ENCODE data around the gene CCDC136. TPM values are rescaled to one million over a fixed set of nuclear protein-coding genes. Genes with fewer than 3 reads are reported as not detected.

CCDC136 gene
- polyA plus RNA-seq, 4 donors = 0.22 to 4.5 (median 1.5) TPM

- Histone ChIP-seq H3K27me3 (ENCODE audit: control insufficient read depth in 3 of 3, insufficient read depth in 3 of 3, low read length in 3 of 3) (peaks cover 0 to 40% (median 9%) of the 10 kb centered on the region in 3 donors), H3K27ac (ENCODE audit: low read depth in 1 of 3, low read length in 2 of 3) (peak overlapping the region in 1 of 3 donors; percentile 80), H3K9me3 (ENCODE audit: control insufficient read depth in 2 of 2, insufficient read depth in 1 of 2, low read depth in 1 of 2, low read length in 1 of 2) (no peaks in the 10 kb centered on the region), H3K4me3 (ENCODE audit: low read depth in 1 of 3, low read length in 3 of 3) (no peak overlapping the region), H3K36me3 (ENCODE audit: control insufficient read depth in 3 of 3, insufficient read depth in 2 of 3, low read depth in 1 of 3, low read length in 3 of 3) (peaks cover 0 to 41% (median 0%) of the 10 kb centered on the region in 3 donors), H3K4me1 (ENCODE audit: control insufficient read depth in 3 of 3, insufficient read depth in 2 of 3, low read depth in 1 of 3, low read length in 2 of 3) (peaks cover 0 to 42% (median 0%) of the 10 kb centered on the region in 3 donors)
- 38 to 46% (median 43%) methylated on average over 3 to 4 of the region's 4 CpGs for WGBS, 3 donors
- FAIRE-seq = no peak
- no peak for DNase-seq
These were observed 42.2 kb downstream of the CCDC136 start for GRCh38 chr7:128833946-128834325.

GRCh38 chr7:128835231-128835751 lies 43.5 kb downstream of the CCDC136 start:
- Histone ChIP-seq H3K9me3 (ENCODE audit: control insufficient read depth in 2 of 2, insufficient read depth in 1 of 2, low read depth in 1 of 2, low read length in 1 of 2) (no peaks in the 10 kb centered on the region), H3K36me3 (ENCODE audit: control insufficient read depth in 3 of 3, insufficient read depth in 2 of 3, low read depth in 1 of 3, low read length in 3 of 3) (peaks cover 0 to 54% (median 0%) of the 10 kb centered on the region in 3 donors), H3K4me1 (ENCODE audit: control insufficient read depth in 3 of 3, insufficient read depth in 2 of 3, low read depth in 1 of 3, low read length in 2 of 3) (peaks cover 0 to 33% (median 0%) of the 10 kb centered on the region in 3 donors), H3K4me3 (ENCODE audit: low read depth in 1 of 3, low read length in 3 of 3) (no peak overlapping the region), H3K27me3 (ENCODE audit: control insufficient read depth in 3 of 3, insufficient read depth in 3 of 3, low read length in 3 of 3) (peaks cover 0 to 32% (median 7%) of the 10 kb centered on the region in 3 donors), H3K27ac (ENCODE audit: low read depth in 1 of 3, low read length in 2 of 3) (no peak overlapping the region)
- DNase-seq = no peak
- FAIRE-seq = no peak
- WGBS, 3 donors = 79 to 86% (median 86%) methylated on average over 16 of the region's 16 CpGs

GRCh38 chr7:128835790-128836641 lies 44.2 kb downstream of the CCDC136 start:
- DNase-seq (no peak), FAIRE-seq (no peak)
- no peak overlapping the region for H3K4me3 ChIP-seq (ENCODE audit: low read depth in 1 of 3, low read length in 3 of 3)
- 74 to 81% (median 78%) methylated on average over 13 to 14 of the region's 14 CpGs for WGBS, 3 donors
- peaks cover 0 to 28% (median 0%) of the 10 kb centered on the region in 3 donors for H3K4me1 ChIP-seq (ENCODE audit: control insufficient read depth in 3 of 3, insufficient read depth in 2 of 3, low read depth in 1 of 3, low read length in 2 of 3)
- H3K27ac ChIP-seq (ENCODE audit: low read depth in 1 of 3, low read length in 2 of 3) = no peak overlapping the region
- H3K9me3 ChIP-seq (ENCODE audit: control insufficient read depth in 2 of 2, insufficient read depth in 1 of 2, low read depth in 1 of 2, low read length in 1 of 2) = no peaks in the 10 kb centered on the region
- H3K36me3 ChIP-seq (ENCODE audit: control insufficient read depth in 3 of 3, insufficient read depth in 2 of 3, low read depth in 1 of 3, low read length in 3 of 3) = peaks cover 0 to 61% (median 0%) of the 10 kb centered on the region in 3 donors
- peaks cover 0 to 25% (median 7%) of the 10 kb centered on the region in 3 donors for H3K27me3 ChIP-seq (ENCODE audit: control insufficient read depth in 3 of 3, insufficient read depth in 3 of 3, low read length in 3 of 3)

GRCh38 chr7:128836729-128837348 lies 45.1 kb downstream of the CCDC136 start:
- Histone ChIP-seq H3K27me3 (ENCODE audit: control insufficient read depth in 3 of 3, insufficient read depth in 3 of 3, low read length in 3 of 3) (peaks cover 0 to 17% (median 0%) of the 10 kb centered on the region in 3 donors), H3K4me3 (ENCODE audit: low read depth in 1 of 3, low read length in 3 of 3) (no peak overlapping the region), H3K36me3 (ENCODE audit: control insufficient read depth in 3 of 3, insufficient read depth in 2 of 3, low read depth in 1 of 3, low read length in 3 of 3) (peaks cover 0 to 67% (median 0%) of the 10 kb centered on the region in 3 donors), H3K9me3 (ENCODE audit: control insufficient read depth in 2 of 2, insufficient read depth in 1 of 2, low read depth in 1 of 2, low read length in 1 of 2) (no peaks in the 10 kb centered on the region), H3K4me1 (ENCODE audit: control insufficient read depth in 3 of 3, insufficient read depth in 2 of 3, low read depth in 1 of 3, low read length in 2 of 3) (peaks cover 0 to 20% (median 0%) of the 10 kb centered on the region in 3 donors), H3K27ac (ENCODE audit: low read depth in 1 of 3, low read length in 2 of 3) (no peak overlapping the region)
- FAIRE-seq (no peak), DNase-seq (no peak)
- WGBS, 3 donors = 86 to 91% (median 90%) methylated on average over 12 to 14 of the region's 14 CpGs

- no peak for DNase-seq
These were observed 45.8 kb downstream of the CCDC136 start for GRCh38 chr7:128837521-128837921.

GRCh38 chr7:128838109-128838779 lies 46.5 kb downstream of the CCDC136 start:
- H3K27ac ChIP-seq (ENCODE audit: low read depth in 1 of 3, low read length in 2 of 3) = no peak overlapping the region
- H3K36me3 ChIP-seq (ENCODE audit: control insufficient read depth in 3 of 3, insufficient read depth in 2 of 3, low read depth in 1 of 3, low read length in 3 of 3) = peaks cover 0 to 81% (median 0%) of the 10 kb centered on the region in 3 donors
- no peak for DNase-seq
- peaks cover 0 to 8% (median 0%) of the 10 kb centered on the region in 3 donors for H3K4me1 ChIP-seq (ENCODE audit: control insufficient read depth in 3 of 3, insufficient read depth in 2 of 3, low read depth in 1 of 3, low read length in 2 of 3)
- H3K4me3 ChIP-seq (ENCODE audit: low read depth in 1 of 3, low read length in 3 of 3) = no peak overlapping the region
- 85 to 91% (median 86%) methylated on average over 21 to 22 of the region's 22 CpGs for WGBS, 3 donors
- FAIRE-seq = no peak
- H3K9me3 ChIP-seq (ENCODE audit: control insufficient read depth in 2 of 2, insufficient read depth in 1 of 2, low read depth in 1 of 2, low read length in 1 of 2) = no peaks in the 10 kb centered on the region
- peaks cover 0 to 3% (median 0%) of the 10 kb centered on the region in 3 donors for H3K27me3 ChIP-seq (ENCODE audit: control insufficient read depth in 3 of 3, insufficient read depth in 3 of 3, low read length in 3 of 3)

More at GRCh38 chr7:128837521-128837921, 45.8 kb downstream of the CCDC136 start:
- no peak for FAIRE-seq
- H3K4me3 ChIP-seq (ENCODE audit: low read depth in 1 of 3, low read length in 3 of 3) = no peak overlapping the region
- peaks cover 0 to 15% (median 0%) of the 10 kb centered on the region in 3 donors for H3K4me1 ChIP-seq (ENCODE audit: control insufficient read depth in 3 of 3, insufficient read depth in 2 of 3, low read depth in 1 of 3, low read length in 2 of 3)
- no peak overlapping the region for H3K27ac ChIP-seq (ENCODE audit: low read depth in 1 of 3, low read length in 2 of 3)
- H3K27me3 ChIP-seq (ENCODE audit: control insufficient read depth in 3 of 3, insufficient read depth in 3 of 3, low read length in 3 of 3) = peaks cover 0 to 10% (median 0%) of the 10 kb centered on the region in 3 donors
- no peaks in the 10 kb centered on the region for H3K9me3 ChIP-seq (ENCODE audit: control insufficient read depth in 2 of 2, insufficient read depth in 1 of 2, low read depth in 1 of 2, low read length in 1 of 2)
- 92 to 95% (median 94%) methylated on average over 16 of the region's 16 CpGs for WGBS, 3 donors
- H3K36me3 ChIP-seq (ENCODE audit: control insufficient read depth in 3 of 3, insufficient read depth in 2 of 3, low read depth in 1 of 3, low read length in 3 of 3) = peaks cover 0 to 74% (median 0%) of the 10 kb centered on the region in 3 donors

- Histone ChIP-seq H3K4me3 (ENCODE audit: low read depth in 1 of 3, low read length in 3 of 3) (no peak overlapping the region), H3K27ac (ENCODE audit: low read depth in 1 of 3, low read length in 2 of 3) (no peak overlapping the region), H3K36me3 (ENCODE audit: control insufficient read depth in 3 of 3, insufficient read depth in 2 of 3, low read depth in 1 of 3, low read length in 3 of 3) (peaks cover 0 to 91% (median 0%) of the 10 kb centered on the region in 3 donors), H3K27me3 (ENCODE audit: control insufficient read depth in 3 of 3, insufficient read depth in 3 of 3, low read length in 3 of 3) (no peaks in the 10 kb centered on the region), H3K9me3 (ENCODE audit: control insufficient read depth in 2 of 2, insufficient read depth in 1 of 2, low read depth in 1 of 2, low read length in 1 of 2) (no peaks in the 10 kb centered on the region), H3K4me1 (ENCODE audit: control insufficient read depth in 3 of 3, insufficient read depth in 2 of 3, low read depth in 1 of 3, low read length in 2 of 3) (no peaks in the 10 kb centered on the region)
- no peak for DNase-seq
- no peak for FAIRE-seq
- 91 to 93% (median 91%) methylated on average over 17 of the region's 17 CpGs for WGBS, 3 donors
These were observed 47.4 kb downstream of the CCDC136 start for GRCh38 chr7:128838981-128839731.
